IMR-90 (cell line): ENCODE measurements around the gene MFAP4. TPM values are rescaled to one million over a fixed set of nuclear protein-coding genes. Genes with fewer than 3 reads are reported as not detected.

Source experiments
- ATAC-seq: fragments of 200-7000 bp; cut with Tn5 transposase; 2 replicates; pipeline ENCODE4 v1.9.1; 2020; ENCODE audit warnings: low read depth, mild to moderate bottlenecking, moderate library complexity
- BruUV-seq: library from RNA; stranded (reverse); fragments of 400-500 nt; replicated peaks from 2 replicates; lab custom pipeline; 2021; lab: Mats Ljungman, UMichigan
- CTCF ChIA-PET: fragments of 300-600 bp; formaldehyde crosslinking; extraction: SDS; loops from one replicate; lab custom pipeline; 2021; ENCODE audit warnings: antibody characterized with exemption; lab: Yijun Ruan, JAX
- POLR2A ChIA-PET: fragments of 300-600 bp; sonication (Branson Sonifier 250); formaldehyde crosslinking; loops from one replicate; lab custom pipeline; 2022; ENCODE audit warnings: antibody characterized with exemption; ENCODE audit not compliant: unreplicated experiment; lab: Charles Lee
- DNase-seq: peaks from one replicate; pipeline ENCODE4 v3.0.0; 2013
- H2AFZ ChIP-seq: replicated peaks from 2 replicates; pipeline ENCODE3; 2013; ENCODE audit warnings: low read length, mild to moderate bottlenecking; ENCODE audit not compliant: poor library complexity
- H2AK5ac ChIP-seq: 2 replicates; pipeline ENCODE4 v1.6.1; 2013; ENCODE audit warnings: low read depth, low read length, inconsistent platforms
- H2AK9ac ChIP-seq: replicated peaks from 2 replicates; pipeline ENCODE3; 2013; ENCODE audit warnings: mild to moderate bottlenecking, low read depth, low read length, moderate library complexity; ENCODE audit not compliant: poor library complexity
- H2BK120ac ChIP-seq: 2 replicates; pipeline ENCODE4 v1.6.1; 2013; ENCODE audit warnings: low read depth, low read length, inconsistent platforms
- H2BK15ac ChIP-seq: 3 replicates; pipeline ENCODE4 v1.6.1; 2013; ENCODE audit warnings: low read depth, low read length, inconsistent platforms
- H2BK20ac ChIP-seq: 2 replicates; pipeline ENCODE4 v1.6.1; 2013; ENCODE audit warnings: low read depth, mild to moderate bottlenecking, inconsistent platforms, low read length, moderate library complexity
- H2BK5ac ChIP-seq: 2 replicates; pipeline ENCODE4 v1.6.1; 2013; ENCODE audit warnings: mild to moderate bottlenecking, low read depth, low read length, inconsistent platforms; ENCODE audit not compliant: poor library complexity, severe bottlenecking
- H3K14ac ChIP-seq: replicated peaks from 2 replicates; pipeline ENCODE4 v1.6.1; 2013; ENCODE audit warnings: low read depth, low read length, inconsistent platforms
- H3K18ac ChIP-seq: 2 replicates; pipeline ENCODE4 v1.6.1; 2013; ENCODE audit warnings: low read depth, low read length, control low read depth
- H3K23ac ChIP-seq: 2 replicates; pipeline ENCODE4 v1.6.1; 2013; ENCODE audit warnings: low read depth, low read length, inconsistent platforms
- H3K27ac ChIP-seq: 2 replicates; pipeline ENCODE4 v1.5.1; 2013; ENCODE audit warnings: mild to moderate bottlenecking, control low read depth, low read length; ENCODE audit not compliant: insufficient read depth
- H3K27me3 ChIP-seq: 2 replicates; pipeline ENCODE4 v1.6.1; 2013; ENCODE audit warnings: low read length; ENCODE audit not compliant: control insufficient read depth, insufficient read depth
- H3K36me3 ChIP-seq: 2 replicates; pipeline ENCODE4 v1.6.1; 2013; ENCODE audit warnings: low read length, mixed read lengths; ENCODE audit not compliant: control insufficient read depth, insufficient read depth
- H3K4ac ChIP-seq: 2 replicates; pipeline ENCODE4 v1.6.1; 2013; ENCODE audit warnings: low read depth, low read length, inconsistent platforms
- H3K4me1 ChIP-seq: 2 replicates; pipeline ENCODE4 v1.6.1; 2013; ENCODE audit warnings: low read length, mixed read lengths; ENCODE audit not compliant: control insufficient read depth, insufficient read depth
- H3K4me2 ChIP-seq: 2 replicates; pipeline ENCODE4 v1.6.1; 2013; ENCODE audit warnings: low read depth, mild to moderate bottlenecking, control low read depth, low read length, moderate library complexity
- H3K4me3 ChIP-seq: 2 replicates; pipeline ENCODE4 v1.5.1; 2013; ENCODE audit warnings: low read depth, mild to moderate bottlenecking, control low read depth, low read length, moderate library complexity; ENCODE audit not compliant: insufficient read depth
- H3K56ac ChIP-seq: 2 replicates; pipeline ENCODE4 v1.6.1; 2013; ENCODE audit warnings: low read length, inconsistent platforms; ENCODE audit not compliant: insufficient read depth; ENCODE audit errors: extremely low read depth
- H3K79me1 ChIP-seq, 2 experiments: 2 replicates each; pipeline ENCODE4 v1.6.1; 2013; ENCODE audit warnings: low read length in 2 of 2, inconsistent platforms in 1 of 2, low read depth in 1 of 2
- H3K9ac ChIP-seq: 2 replicates; pipeline ENCODE4 v1.6.1; 2013; ENCODE audit warnings: low read depth, low read length, control low read depth
- H3K9me1 ChIP-seq: 2 replicates; pipeline ENCODE4 v1.6.1; 2013; ENCODE audit warnings: low read length, inconsistent platforms; ENCODE audit not compliant: insufficient read depth
- H3K9me3 ChIP-seq: 2 replicates; pipeline ENCODE4 v1.6.1; 2013; ENCODE audit warnings: low read length; ENCODE audit not compliant: control insufficient read depth, insufficient read depth
- H4K20me1 ChIP-seq: 2 replicates; pipeline ENCODE4 v1.6.1; 2013; ENCODE audit warnings: low read length, inconsistent platforms; ENCODE audit not compliant: insufficient read depth
- H4K5ac ChIP-seq: 2 replicates; pipeline ENCODE4 v1.6.1; 2013; ENCODE audit warnings: mild to moderate bottlenecking, low read depth, low read length, control low read depth
- H4K8ac ChIP-seq, 2 experiments: 2 replicates each; pipeline ENCODE4 v1.6.1; 2013; ENCODE audit warnings: low read depth in 2 of 2, low read length in 2 of 2, control low read depth in 1 of 2, inconsistent platforms in 1 of 2
- H4K91ac ChIP-seq: 2 replicates; pipeline ENCODE4 v1.6.1; 2013; ENCODE audit warnings: low read depth, low read length, inconsistent platforms; ENCODE audit not compliant: insufficient read depth
- BHLHE40 ChIP-seq: fragments of 150-350 bp; IDR thresholded peaks from 2 replicates; pipeline ENCODE4 v1.6.1; 2016; ENCODE audit warnings: mild to moderate bottlenecking, low read depth, low read length
- CEBPB ChIP-seq: IDR thresholded peaks from 2 replicates; pipeline ENCODE4 v1.6.1; 2012; ENCODE audit warnings: low read depth, low read length, improper control_type of control experiment
- CHD1 ChIP-seq: IDR thresholded peaks from 2 replicates; pipeline ENCODE4 v1.6.1; 2012; ENCODE audit warnings: low read depth, low read length, improper control_type of control experiment
- MAFK ChIP-seq: IDR thresholded peaks from 2 replicates; pipeline ENCODE4 v1.6.1; 2012; ENCODE audit warnings: low read depth, low read length, improper control_type of control experiment
- WGBS, 2 experiments: methylation state at CpG; one replicate each; pipeline versions ENCODE4 v1.1.5 to v1.1.7; 2013; ENCODE audit warnings: missing lambda C conversion rate in 2 of 2; ENCODE audit not compliant: insufficient read length in 1 of 2; ENCODE audit errors: extremely low coverage in 2 of 2; 5-methylcytosine and 5-hydroxymethylcytosine counted together
- dilution Hi-C: fragments of 300-500 bp; cut with HindIII; formaldehyde crosslinking; loops from one replicate; pipeline ENCODE4 v1.14.3; 2018; ENCODE audit warnings: low sequenced_read_pairs; ENCODE audit not compliant: unreplicated experiment
- in situ Hi-C: fragments of 300-500 bp; cut with MboI; formaldehyde crosslinking; loops from 3 replicates; pipeline ENCODE4 v1.14.3; 2019; ENCODE audit warnings: low sequenced_read_pairs, inconsistent platforms, mixed read lengths
- intact Hi-C: fragments of 100-400 bp; cut with micrococcal nuclease; formaldehyde crosslinking; loops from 2 replicates; pipeline ENCODE4 v1.10.0; 2022
- polyA plus RNA-seq, 3 experiments: library from polyadenylated mRNA; depleted of rRNA; stranded (reverse); fragments of >200 nt; gene quantifications; 2 replicates each; pipeline ENCODE4 v1.2.3, GENCODE V29; 2012; ENCODE audit warnings: low replicate concordance in 1 of 3
- total RNA-seq: library from RNA; depleted of rRNA; stranded (reverse); fragments of >200 nt; gene quantifications from 2 replicates; pipeline ENCODE4 v1.2.3, GENCODE V29; 2012
- TF ChIP-seq, protein P1 (sequence below): fragments of 150-350 bp; IDR thresholded peaks from 2 replicates; pipeline ENCODE4 v1.6.1; 2016; ENCODE audit warnings: low read depth, mild to moderate bottlenecking, low read length, moderate library complexity, borderline replicate concordance

MFAP4 gene
- total and polyA plus RNA-seq, 2 of the 4 experiments (the other 2 are of a cell fraction): 7.0 to 71.6 TPM

DNA sequence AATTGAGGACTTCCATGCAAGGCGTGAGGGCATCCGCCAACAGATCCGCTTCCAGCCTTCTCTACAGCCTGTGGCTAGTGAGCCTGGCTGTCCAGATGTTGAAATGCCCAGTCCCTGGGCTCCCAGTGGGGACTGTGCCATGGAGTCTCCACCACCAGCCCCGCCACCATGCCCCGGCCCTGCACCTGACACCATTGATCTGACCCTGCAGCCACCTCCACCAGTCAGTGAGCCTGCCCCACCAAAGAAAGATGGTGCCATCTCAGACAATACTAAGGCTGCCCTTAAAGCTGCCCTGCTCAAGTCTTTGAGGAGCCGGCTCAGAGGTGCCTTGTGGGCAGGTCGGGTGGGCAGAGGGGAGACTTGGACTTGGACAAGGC lies 5.6 kb downstream of the MFAP4 start:
- H2BK15ac ChIP-seq: no peak overlapping the region
- H2AK9ac ChIP-seq: no peak overlapping the region
- H3K18ac ChIP-seq: no peak overlapping the region
- no peak overlapping the region for H4K5ac ChIP-seq
- H3K23ac ChIP-seq: no peak overlapping the region
- WGBS, 2 experiments: 100% methylated on average over 3 of the region's 7 CpGs; no CpG with 5 or more reads in 1 of the 2 experiments
- H3K27ac ChIP-seq: no peak overlapping the region
- intact Hi-C loops (loop anchor here (5.0 kb wide), 1 partner anchor 506 kb away; no protein-coding TSS in a partner anchor), dilution Hi-C loops (no loop called here), in situ Hi-C loops (no loop called here)
- no peak overlapping the region for H3K4ac ChIP-seq
- H3K4me1 ChIP-seq: peaks cover 39% of the 10 kb centered on the region
- peaks cover 36% of the 10 kb centered on the region for H4K20me1 ChIP-seq
- peaks cover 39% of the 10 kb centered on the region for H3K9me1 ChIP-seq
- H3K56ac ChIP-seq: no peak overlapping the region
- no peaks in the 10 kb centered on the region for H3K27me3 ChIP-seq
- POLR2A ChIA-PET: no interaction called here
- H3K79me1 ChIP-seq: peaks cover 33 to 74% of the 10 kb centered on the region in 2 experiments
- H2BK120ac ChIP-seq: no peak overlapping the region
- ATAC-seq (no peak), DNase-seq (no peak)
- H3K14ac ChIP-seq: no peak overlapping the region
- H2BK5ac ChIP-seq: no peak overlapping the region
- H2AFZ ChIP-seq: no peak overlapping the region
- H4K91ac ChIP-seq: no peak overlapping the region
- no peak for TF ChIP-seq MAFK
- no peak for TF ChIP-seq CEBPB
- TF ChIP-seq CHD1: no peak
- no peak for TF ChIP-seq BHLHE40
- TF ChIP-seq, protein P1, sequence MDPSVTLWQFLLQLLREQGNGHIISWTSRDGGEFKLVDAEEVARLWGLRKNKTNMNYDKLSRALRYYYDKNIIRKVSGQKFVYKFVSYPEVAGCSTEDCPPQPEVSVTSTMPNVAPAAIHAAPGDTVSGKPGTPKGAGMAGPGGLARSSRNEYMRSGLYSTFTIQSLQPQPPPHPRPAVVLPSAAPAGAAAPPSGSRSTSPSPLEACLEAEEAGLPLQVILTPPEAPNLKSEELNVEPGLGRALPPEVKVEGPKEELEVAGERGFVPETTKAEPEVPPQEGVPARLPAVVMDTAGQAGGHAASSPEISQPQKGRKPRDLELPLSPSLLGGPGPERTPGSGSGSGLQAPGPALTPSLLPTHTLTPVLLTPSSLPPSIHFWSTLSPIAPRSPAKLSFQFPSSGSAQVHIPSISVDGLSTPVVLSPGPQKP: no peak
- H2BK20ac ChIP-seq: no peak overlapping the region
- BruUV-seq: TSS peak; percentile 46
- H2AK5ac ChIP-seq: no peak overlapping the region; the same call in 1 of the 2 replicates
- no peaks in the 10 kb centered on the region for H3K9me3 ChIP-seq
- H3K9ac ChIP-seq: no peak overlapping the region
- CTCF ChIA-PET: no interaction called here
- peaks cover 60% of the 10 kb centered on the region for H3K36me3 ChIP-seq
- no peak overlapping the region for H4K8ac ChIP-seq
- H3K4me2 ChIP-seq: no peak overlapping the region
- no peak overlapping the region for H3K4me3 ChIP-seq
